ENCODE data around the gene TNS3.

Gene TNS3

GRCh38 chr7:47335071-47335470 lies 246.8 kb downstream of the TNS3 start:
- no peak for DNase-seq

DNA sequence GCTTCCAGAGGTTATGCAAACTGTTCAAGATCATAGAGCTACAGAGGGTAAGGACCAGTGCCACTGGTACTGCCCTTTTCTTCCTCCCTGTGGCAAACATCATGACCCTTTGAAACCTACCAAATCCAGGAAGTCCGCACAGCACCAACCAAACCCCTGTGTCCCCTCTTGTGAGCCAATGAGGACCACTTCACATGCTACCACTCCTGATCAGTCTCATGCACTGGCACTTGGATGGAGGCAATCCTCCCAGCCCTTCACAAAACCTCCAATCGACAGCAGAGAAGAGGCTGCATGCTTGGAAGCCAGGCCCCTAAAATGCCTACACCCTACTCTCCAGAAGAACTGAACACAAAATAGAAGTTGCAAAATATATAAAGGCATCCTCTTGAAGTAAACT lies 248.0 kb downstream of the TNS3 start:
- DNase-seq = no peak

DNA sequence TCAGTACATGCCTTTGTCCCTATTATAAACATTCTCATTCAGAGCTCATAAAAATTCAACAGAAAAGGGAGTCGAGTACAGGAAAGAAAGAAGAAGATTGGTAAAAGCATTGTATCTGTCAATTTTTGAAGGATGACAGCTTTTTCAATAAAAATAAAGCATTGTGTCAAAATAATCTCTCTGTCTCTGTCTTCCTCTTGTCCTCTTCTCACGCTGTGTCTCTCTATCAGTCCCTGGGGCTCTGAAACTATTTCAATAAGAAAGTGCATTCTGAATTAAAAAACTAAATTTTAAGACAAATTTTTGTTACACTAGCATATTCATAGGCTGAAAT lies 248.4 kb downstream of the TNS3 start:
- no peak for DNase-seq

- DNase-seq = no peak
Measured at GRCh38 chr7:47332681-47333553, 249.0 kb downstream of the TNS3 start.

GRCh38 chr7:47332213-47332612 lies 249.7 kb downstream of the TNS3 start:
- DNase-seq = no peak

DNA sequence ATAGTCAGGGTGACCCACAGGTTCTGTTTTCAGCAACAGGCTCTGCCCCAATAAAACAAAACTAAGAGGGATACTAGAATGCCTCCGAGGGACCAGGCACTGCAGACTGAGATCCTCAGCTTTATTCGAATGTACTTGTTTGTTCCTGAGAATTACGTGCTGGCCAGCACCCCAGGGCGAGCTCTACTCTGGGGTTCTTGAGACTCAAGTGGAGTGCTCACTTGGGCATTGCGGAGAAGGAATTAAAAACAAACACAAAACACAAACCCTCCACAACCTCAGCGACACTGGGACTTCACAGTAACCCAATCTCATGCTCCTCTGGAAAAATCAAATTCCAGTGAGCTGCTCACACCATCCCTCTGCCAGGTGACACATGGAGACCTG lies 250.7 kb downstream of the TNS3 start:
- DNase-seq = no peak

GRCh38 chr7:47330561-47331178 lies 251.2 kb downstream of the TNS3 start:
- DNase-seq = no peak

GRCh38 chr7:47330026-47330425 lies 251.9 kb downstream of the TNS3 start:
- DNase-seq = no peak

GRCh38 chr7:47329320-47329926 lies 252.5 kb downstream of the TNS3 start:
- DNase-seq = no peak

DNA sequence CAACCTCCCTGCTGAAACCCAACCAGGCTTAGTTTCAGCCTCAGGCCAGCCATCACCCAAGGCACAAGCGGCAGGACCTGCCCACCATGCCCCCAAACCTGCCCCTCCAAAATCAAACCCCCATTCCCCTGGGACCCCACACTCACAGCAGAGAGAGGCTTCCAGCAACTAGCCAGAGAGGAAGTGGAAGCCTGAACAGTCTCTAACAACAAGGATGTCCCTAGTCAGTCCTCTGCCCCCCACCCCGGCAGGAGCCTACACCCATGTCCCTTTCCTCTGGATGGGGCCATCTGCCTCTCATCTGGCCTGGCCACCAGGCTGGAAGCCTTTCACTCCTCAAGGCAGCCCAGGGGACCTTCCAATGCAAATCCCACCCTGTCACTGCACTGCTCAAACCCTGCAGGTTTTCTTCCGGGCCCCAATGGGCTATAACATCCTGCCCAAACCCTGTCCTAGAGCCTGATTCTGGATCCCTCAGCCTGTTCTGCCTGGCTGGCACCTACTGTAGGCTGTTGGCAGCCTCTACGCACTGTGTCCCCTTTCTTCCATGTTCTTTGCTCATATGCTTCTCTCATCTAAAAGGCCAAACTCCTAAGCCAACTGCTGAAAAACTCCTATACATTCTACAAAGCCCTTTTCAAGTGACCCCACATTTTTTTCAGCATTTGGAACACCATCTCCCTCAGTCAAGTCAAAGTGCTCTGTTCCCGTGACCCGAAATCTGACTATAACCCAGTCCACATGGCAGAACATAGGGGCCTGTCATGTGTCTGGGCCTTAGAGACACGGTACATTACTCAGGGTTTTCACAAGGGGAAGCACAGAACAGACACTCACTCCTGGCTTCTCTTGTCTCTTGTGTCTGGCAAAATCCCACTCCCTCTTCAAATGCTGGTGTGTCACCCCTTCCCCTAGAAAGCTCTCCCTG lies 253.3 kb downstream of the TNS3 start:
- DNase-seq = no peak

- no peak for DNase-seq
Measured at GRCh38 chr7:47327698-47328391, 254.1 kb downstream of the TNS3 start.

GRCh38 chr7:47327346-47327697 lies 254.6 kb downstream of the TNS3 start:
- DNase-seq = no peak

GRCh38 chr7:47326808-47327207 lies 255.1 kb downstream of the TNS3 start:
- no peak for DNase-seq

GRCh38 chr7:47326220-47326619 lies 255.7 kb downstream of the TNS3 start:
- DNase-seq = no peak

DNA sequence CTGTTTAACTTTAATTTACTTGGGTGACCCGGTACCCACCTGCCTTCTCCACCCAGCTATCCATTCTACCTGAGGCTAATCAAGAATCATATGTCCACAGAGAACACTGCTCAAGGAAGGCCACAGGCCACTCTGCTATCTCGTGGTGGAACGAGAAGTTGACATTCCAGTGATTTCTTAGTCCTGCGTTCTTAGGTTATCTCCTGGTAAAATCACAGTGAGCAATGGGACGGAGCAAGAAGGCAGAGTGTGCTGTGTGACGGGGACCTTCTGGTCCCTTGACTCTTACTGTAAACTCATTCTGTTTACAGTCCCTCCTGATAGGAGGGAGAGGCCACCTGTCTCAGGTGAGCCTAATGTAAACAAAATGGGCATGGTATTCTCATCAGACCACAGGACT lies 256.6 kb downstream of the TNS3 start:
- DNase-seq = no peak

- DNase-seq = no peak
Measured at GRCh38 chr7:47323904-47324303, 258.0 kb downstream of the TNS3 start.

DNA sequence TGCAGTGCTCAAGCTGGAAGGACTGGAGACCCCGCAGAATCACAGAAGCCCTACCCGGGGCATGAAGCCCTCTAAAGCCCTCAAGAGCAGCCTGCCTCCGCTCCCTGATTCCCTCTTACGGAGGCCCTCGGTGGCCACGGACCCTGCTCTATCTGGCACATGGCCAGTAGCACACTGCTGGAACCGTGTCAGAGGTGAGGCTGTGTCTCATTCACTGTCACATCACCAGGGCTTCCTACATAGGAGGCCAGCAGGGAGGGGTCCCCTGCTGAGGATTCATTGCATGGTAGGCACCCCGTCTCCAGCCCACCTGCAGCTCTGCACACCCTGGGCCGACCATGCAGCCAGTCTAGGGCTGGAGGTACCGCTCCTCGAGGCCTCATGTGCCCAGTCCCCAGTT lies 259.2 kb downstream of the TNS3 start:
- peak; percentile 10 for DNase-seq

DNA sequence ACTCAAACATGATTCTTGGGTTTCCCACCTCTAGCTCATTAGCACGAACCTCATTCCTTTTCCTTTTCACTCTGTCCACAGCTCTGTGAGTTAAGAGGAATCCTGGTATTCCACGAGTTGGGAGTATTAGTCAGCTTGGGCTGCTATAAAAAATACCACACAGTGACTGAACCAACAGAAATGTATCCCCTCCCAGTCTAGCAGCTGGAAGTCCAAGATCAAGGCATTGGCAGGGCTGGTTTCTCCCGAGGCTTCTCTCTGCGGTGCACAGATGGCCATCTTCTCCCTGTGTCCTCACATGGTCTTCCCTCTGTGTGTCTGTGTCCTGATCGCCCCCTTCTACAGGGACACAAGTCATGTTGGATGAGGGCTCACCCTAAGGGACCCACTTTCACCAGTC lies 261.6 kb downstream of the TNS3 start:
- no peak for DNase-seq

DNA sequence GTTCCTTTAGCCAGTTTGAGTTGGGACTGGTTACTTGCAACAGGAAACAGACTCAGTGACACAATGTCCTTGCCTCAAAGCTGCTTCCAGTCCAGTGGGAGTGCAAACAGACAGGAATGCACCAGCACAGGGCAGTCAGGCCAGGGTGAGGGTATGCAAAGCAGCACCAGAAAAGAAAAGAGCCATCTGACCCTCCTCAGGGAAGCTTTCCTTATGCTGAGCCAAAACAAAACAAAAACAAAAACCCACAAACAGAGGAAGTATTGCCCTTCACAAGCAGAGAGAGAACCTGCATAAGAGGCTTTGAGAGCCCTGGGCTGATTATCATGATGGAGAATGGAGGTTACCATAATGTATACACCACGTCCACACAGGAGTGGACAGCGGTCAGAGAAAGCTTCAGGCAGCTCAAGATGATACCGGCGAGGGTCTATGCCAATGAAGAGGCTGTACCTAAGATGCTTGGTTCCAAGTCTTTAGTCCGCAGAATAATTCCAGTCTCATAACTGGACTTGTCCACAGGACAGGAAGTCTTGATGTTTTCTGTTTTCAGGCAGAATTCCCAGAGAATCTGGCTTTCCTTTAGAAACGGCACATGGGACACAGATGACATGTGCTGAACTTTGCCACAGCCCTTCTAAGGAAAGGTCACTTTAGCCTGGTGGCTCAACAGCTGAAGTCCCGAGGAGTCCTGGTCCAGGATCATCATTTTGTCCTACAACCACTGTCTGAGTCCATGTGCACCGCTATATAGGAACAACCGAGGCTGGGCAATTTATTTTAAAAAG lies 263.3 kb downstream of the TNS3 start:
- no peak for DNase-seq

DNA sequence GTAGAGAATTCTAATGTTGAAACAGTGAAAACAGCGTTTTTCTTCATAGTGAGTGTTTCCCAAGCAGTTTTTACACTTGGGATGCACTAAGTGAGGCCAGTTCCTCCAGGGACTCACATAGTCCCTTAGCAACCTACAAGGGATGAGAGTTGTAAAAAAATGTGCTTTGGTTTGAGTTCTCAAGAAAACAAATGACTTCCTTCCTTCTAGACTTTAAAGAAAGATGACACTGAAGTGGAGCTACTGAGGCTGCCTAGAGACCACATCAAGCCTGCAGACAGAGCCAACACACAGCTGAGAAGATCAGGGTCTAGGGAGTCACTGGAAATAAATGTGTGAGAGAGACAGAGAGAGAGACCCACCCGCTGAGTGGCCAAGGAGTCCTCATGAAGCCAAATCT lies 264.4 kb downstream of the TNS3 start:
- DNase-seq = no peak

DNA sequence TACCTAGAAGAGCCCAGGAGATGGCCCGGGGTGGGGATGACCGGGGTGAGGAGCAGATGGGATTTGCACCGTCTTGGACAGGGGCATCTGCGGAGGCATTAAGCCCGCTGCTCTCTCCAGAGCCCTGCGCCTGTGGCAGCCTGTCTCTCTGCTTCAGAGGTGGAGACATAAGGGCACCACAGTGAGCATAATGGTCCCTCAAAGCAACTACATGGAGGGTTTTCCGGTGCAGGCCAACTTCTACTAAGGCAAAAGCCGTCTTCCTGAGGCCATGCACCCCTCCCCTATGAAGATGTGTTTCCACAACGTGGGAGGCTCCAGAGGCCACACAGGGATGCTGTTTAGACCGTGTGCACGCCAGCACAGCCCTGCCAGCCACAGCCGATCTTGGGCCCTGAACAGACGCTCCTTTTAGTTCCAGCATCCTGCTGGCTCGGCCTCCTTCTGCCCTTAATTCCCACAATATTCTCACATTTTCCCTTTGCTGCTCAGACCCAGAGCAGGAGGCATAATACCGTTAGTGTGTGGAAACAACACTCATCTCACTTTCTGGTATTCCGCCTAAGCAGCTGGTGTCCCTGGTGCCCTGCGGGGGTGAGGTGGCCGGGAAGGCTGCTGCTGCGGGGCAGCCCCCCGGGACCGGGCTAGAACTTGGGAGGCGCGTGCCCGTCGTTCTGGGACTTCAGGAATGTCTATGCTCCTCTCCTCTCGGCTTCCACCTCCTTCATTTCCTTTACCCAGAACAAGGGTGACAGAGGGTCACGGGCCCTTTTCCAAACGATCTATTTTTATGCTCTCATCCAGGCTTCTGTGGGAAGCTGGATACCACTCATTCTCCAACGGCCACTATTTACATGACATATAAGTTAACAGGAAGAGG lies 266.9 kb downstream of the TNS3 start:
- no peak for DNase-seq
